ENCODE measurements around the gene TTC9.

GRCh38 chr14:70718383-70719118, 76.8 kb downstream of the TTC9 start:
- TF ChIP-seq ZNF8 (CRISPR knock-in tag; IDR thresholded peaks at IDR 0.05), result no peak
- TF ChIP-seq CREB5 (CRISPR knock-in tag; IDR thresholded peaks at IDR 0.05; ENCODE audit: low read depth), result no peak
- no peak for TF ChIP-seq PATZ1 (CRISPR knock-in tag; IDR thresholded peaks at IDR 0.05; ENCODE audit: borderline replicate concordance)
- no peak for TF ChIP-seq ZNF70 (CRISPR knock-in tag; IDR thresholded peaks at IDR 0.05)
- TF ChIP-seq ISL1 (CRISPR knock-in tag; IDR thresholded peaks at IDR 0.05), result no peak
- TF ChIP-seq POU6F1 (CRISPR knock-in tag; IDR thresholded peaks at IDR 0.05; ENCODE audit: borderline replicate concordance, low read depth), result no peak
- TF ChIP-seq ZFP30 (CRISPR knock-in tag; IDR thresholded peaks at IDR 0.05), result no peak
